Osteoblast (primary cell): ENCODE measurements around the gene CPEB4. TPM values are rescaled to one million over a fixed set of nuclear protein-coding genes. Genes with fewer than 3 reads are reported as not detected.

ENCODE experiments used
- DNase-seq: peaks from one replicate; pipeline ENCODE4 v3.0.0; 2011; ENCODE audit warnings: low spot score, mixed read lengths; ENCODE audit not compliant: insufficient read length; ENCODE audit errors: missing footprints
- H2AFZ ChIP-seq: 2 replicates; pipeline ENCODE4 v1.6.0; 2011; ENCODE audit warnings: mild to moderate bottlenecking, low read length
- H3K27ac ChIP-seq: 2 replicates; pipeline ENCODE4 v1.5.1; 2011; ENCODE audit warnings: mild to moderate bottlenecking, low read depth, low read length, moderate library complexity
- H3K27me3 ChIP-seq: 2 replicates; pipeline ENCODE4 v1.6.0; 2012; ENCODE audit warnings: mild to moderate bottlenecking, control low read depth, inconsistent platforms, low read length, moderate library complexity; ENCODE audit not compliant: insufficient read depth
- H3K36me3 ChIP-seq: 2 replicates; pipeline ENCODE4 v1.5.1; 2011; ENCODE audit warnings: mild to moderate bottlenecking, low read length, control low read depth, moderate library complexity; ENCODE audit not compliant: insufficient read depth
- H3K4me1 ChIP-seq: 2 replicates; pipeline ENCODE4 v1.5.1; 2011; ENCODE audit warnings: mild to moderate bottlenecking, low read length, control low read depth, moderate library complexity; ENCODE audit not compliant: insufficient read depth
- H3K4me2 ChIP-seq: 2 replicates; pipeline ENCODE4 v1.6.0; 2011; ENCODE audit warnings: mild to moderate bottlenecking, low read length; ENCODE audit not compliant: insufficient read depth
- H3K4me3 ChIP-seq: fragments of 200-600 bp; sonication (generic); 3 replicates; pipeline ENCODE4 v1.5.1; 2012; ENCODE audit warnings: mild to moderate bottlenecking, low read length, inconsistent platforms; ENCODE audit not compliant: insufficient read depth
- H3K79me2 ChIP-seq: 2 replicates; pipeline ENCODE4 v1.6.0; 2012; ENCODE audit warnings: mild to moderate bottlenecking, low read length, control low read depth, inconsistent platforms; ENCODE audit not compliant: insufficient read depth
- H3K9me3 ChIP-seq: 2 replicates; pipeline ENCODE4 v1.5.1; 2011; ENCODE audit warnings: low read depth, low read length, control low read depth
- H4K20me1 ChIP-seq: 2 replicates; pipeline ENCODE4 v1.6.0; 2012; ENCODE audit warnings: mild to moderate bottlenecking, low read length, control low read depth; ENCODE audit not compliant: insufficient read depth
- total RNA-seq: library from RNA; depleted of rRNA; stranded (reverse); fragments of >200 nt; gene quantifications from 2 replicates; pipeline ENCODE4 v1.2.3, GENCODE V29; 2012
- TF ChIP-seq, protein P1 (sequence below): IDR thresholded peaks from 2 replicates; pipeline ENCODE4 v1.5.1; 2011; ENCODE audit warnings: mild to moderate bottlenecking, low read depth, low read length, moderate library complexity; ENCODE audit errors: extremely low read depth

CPEB4 gene
- total RNA-seq, 1 donor: 41.6 TPM

- Histone ChIP-seq H3K27me3 (no peaks in the 10 kb centered on the region), H2AFZ (no peak overlapping the region), H3K4me3 (no peak overlapping the region), H3K36me3 (no peaks in the 10 kb centered on the region), H3K27ac (no peak overlapping the region), H3K79me2 (peaks cover 90% of the 10 kb centered on the region), H3K4me2 (peak overlapping the region; percentile 86), H3K4me1 (peaks cover 32% of the 10 kb centered on the region), H4K20me1 (peaks cover 21% of the 10 kb centered on the region), H3K9me3 (no peaks in the 10 kb centered on the region)
- TF ChIP-seq, protein P1, sequence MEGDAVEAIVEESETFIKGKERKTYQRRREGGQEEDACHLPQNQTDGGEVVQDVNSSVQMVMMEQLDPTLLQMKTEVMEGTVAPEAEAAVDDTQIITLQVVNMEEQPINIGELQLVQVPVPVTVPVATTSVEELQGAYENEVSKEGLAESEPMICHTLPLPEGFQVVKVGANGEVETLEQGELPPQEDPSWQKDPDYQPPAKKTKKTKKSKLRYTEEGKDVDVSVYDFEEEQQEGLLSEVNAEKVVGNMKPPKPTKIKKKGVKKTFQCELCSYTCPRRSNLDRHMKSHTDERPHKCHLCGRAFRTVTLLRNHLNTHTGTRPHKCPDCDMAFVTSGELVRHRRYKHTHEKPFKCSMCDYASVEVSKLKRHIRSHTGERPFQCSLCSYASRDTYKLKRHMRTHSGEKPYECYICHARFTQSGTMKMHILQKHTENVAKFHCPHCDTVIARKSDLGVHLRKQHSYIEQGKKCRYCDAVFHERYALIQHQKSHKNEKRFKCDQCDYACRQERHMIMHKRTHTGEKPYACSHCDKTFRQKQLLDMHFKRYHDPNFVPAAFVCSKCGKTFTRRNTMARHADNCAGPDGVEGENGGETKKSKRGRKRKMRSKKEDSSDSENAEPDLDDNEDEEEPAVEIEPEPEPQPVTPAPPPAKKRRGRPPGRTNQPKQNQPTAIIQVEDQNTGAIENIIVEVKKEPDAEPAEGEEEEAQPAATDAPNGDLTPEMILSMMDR: no peak
- no peak for DNase-seq
Observed at GRCh38 chr5:173893192-173893561, 5.0 kb downstream of the CPEB4 start.

- Histone ChIP-seq H3K4me2 (no peak overlapping the region), H2AFZ (no peak overlapping the region), H3K4me1 (peaks cover 19% of the 10 kb centered on the region)
Observed at GRCh38 chr5:173895401-173896165, 7.4 kb downstream of the CPEB4 start.

GRCh38 chr5:173896631-173897030 lies 8.5 kb downstream of the CPEB4 start:
- H3K4me3 ChIP-seq: no peak overlapping the region
- no peak overlapping the region for H3K4me2 ChIP-seq
- H3K79me2 ChIP-seq: peaks cover 91% of the 10 kb centered on the region
- peaks cover 17% of the 10 kb centered on the region for H4K20me1 ChIP-seq
- H3K27me3 ChIP-seq: no peaks in the 10 kb centered on the region
- no peak overlapping the region for H2AFZ ChIP-seq
- H3K27ac ChIP-seq: no peak overlapping the region
- no peaks in the 10 kb centered on the region for H3K36me3 ChIP-seq
- no peak for DNase-seq
- TF ChIP-seq, protein P1: no peak
- no peaks in the 10 kb centered on the region for H3K9me3 ChIP-seq
- peaks cover 11% of the 10 kb centered on the region for H3K4me1 ChIP-seq

More at GRCh38 chr5:173895401-173896165, 7.4 kb downstream of the CPEB4 start:
- Histone ChIP-seq H3K36me3 (no peaks in the 10 kb centered on the region), H3K27me3 (no peaks in the 10 kb centered on the region), H4K20me1 (peaks cover 21% of the 10 kb centered on the region), H3K4me3 (no peak overlapping the region), H3K27ac (no peak overlapping the region), H3K79me2 (peaks cover 90% of the 10 kb centered on the region), H3K9me3 (no peaks in the 10 kb centered on the region)
- DNase-seq: no peak
- TF ChIP-seq, protein P1: no peak

GRCh38 chr5:173901705-173902104 lies 13.6 kb downstream of the CPEB4 start:
- Histone ChIP-seq H3K9me3 (no peaks in the 10 kb centered on the region), H3K79me2 (peaks cover 87% of the 10 kb centered on the region)

More at GRCh38 chr5:173901705-173902104, 13.6 kb downstream of the CPEB4 start:
- H3K4me1 ChIP-seq: no peaks in the 10 kb centered on the region
- TF ChIP-seq, protein P1: no peak
- no peak overlapping the region for H2AFZ ChIP-seq
- DNase-seq: no peak
- peaks cover 15% of the 10 kb centered on the region for H4K20me1 ChIP-seq
- H3K27ac ChIP-seq: no peak overlapping the region
- no peaks in the 10 kb centered on the region for H3K27me3 ChIP-seq
- no peak overlapping the region for H3K4me2 ChIP-seq
- no peak overlapping the region for H3K4me3 ChIP-seq
- no peaks in the 10 kb centered on the region for H3K36me3 ChIP-seq
